GM18520 (cell line): ENCODE data around the gene KHSRP.

Source experiments
- ATAC-seq: cut with Tn5 transposase; IDR thresholded peaks from one replicate; pipeline ENCODE4 v1.9.1; 2021; ENCODE audit not compliant: unreplicated experiment

KHSRP gene

GRCh38 chr19:6393074-6393982 lies 31.3 kb downstream of the KHSRP start, which contains the start of gene GTF2F1:
TSS of gene GTF2F1 (minus strand) at chr19:6393164. CDS start at chr19:6392995, 169 bp downstream.
- ATAC-seq = peak; percentile 63

GRCh38 chr19:6392221-6393073 lies 32.2 kb downstream of the KHSRP start:
- ATAC-seq = no peak

- ATAC-seq = no peak
Observed at GRCh38 chr19:6387372-6387771, 37.2 kb downstream of the KHSRP start.

- ATAC-seq = no peak
Observed at GRCh38 chr19:6384381-6384780, 40.2 kb downstream of the KHSRP start.

- ATAC-seq = no peak
Observed at GRCh38 chr19:6383188-6383587, 41.4 kb downstream of the KHSRP start.

- no peak for ATAC-seq
Observed at GRCh38 chr19:6381030-6381750, 43.4 kb downstream of the KHSRP start.

GRCh38 chr19:6379744-6380143 lies 44.9 kb downstream of the KHSRP start:
- no peak for ATAC-seq

GRCh38 chr19:6378486-6378885 lies 46.1 kb downstream of the KHSRP start:
- no peak for ATAC-seq

GRCh38 chr19:6378041-6378440 lies 46.6 kb downstream of the KHSRP start:
- ATAC-seq = no peak

GRCh38 chr19:6376512-6377190 lies 48.0 kb downstream of the KHSRP start:
- ATAC-seq = no peak

GRCh38 chr19:6375411-6376010 lies 49.1 kb downstream of the KHSRP start, which contains the start of gene PSPN:
TSS of gene PSPN (minus strand) at chr19:6375933. CDS start at chr19:6375849, 84 bp downstream.
- ATAC-seq = no peak

- no peak for ATAC-seq
Observed at GRCh38 chr19:6374711-6375410, 49.8 kb downstream of the KHSRP start.

- no peak for ATAC-seq
Observed at GRCh38 chr19:6374161-6374709, 50.4 kb downstream of the KHSRP start.

- no peak for ATAC-seq
Observed at GRCh38 chr19:6373813-6374108, 50.9 kb downstream of the KHSRP start.

GRCh38 chr19:6373096-6373812 lies 51.4 kb downstream of the KHSRP start:
- peak; percentile 26 for ATAC-seq

GRCh38 chr19:6372594-6373095 lies 52.0 kb downstream of the KHSRP start, which contains the start of gene ALKBH7:
TSS of gene ALKBH7 (plus strand) at chr19:6372794. CDS start at chr19:6372821, 27 bp downstream.
- ATAC-seq = peak; percentile 85

- no peak for ATAC-seq
Observed at GRCh38 chr19:6364353-6364752, 60.3 kb downstream of the KHSRP start.
